Duodenal mucosa (tissue), 2 donors: ENCODE measurements around the gene NUTM2B.
"Not testable (repeated sequence)": the region's sequence is repeated elsewhere in the genome, so short reads cannot be mapped to it uniquely, and the experiment has no call there.

ENCODE experiments used
- H3K27ac ChIP-seq: one replicate; pipeline ENCODE4 v1.7.0; 2013; ENCODE audit warnings: low read depth, low read length
- H3K27me3 ChIP-seq, 2 donors: one replicate each; pipeline ENCODE4 v1.7.0; 2013; ENCODE audit warnings: low read length in 2 of 2, control low read depth in 1 of 2; ENCODE audit not compliant: insufficient read depth in 2 of 2, control insufficient read depth in 1 of 2
- H3K36me3 ChIP-seq, 2 donors: one replicate each; pipeline ENCODE4 v1.7.0; 2013; ENCODE audit warnings: low read length in 2 of 2, control low read depth in 1 of 2; ENCODE audit not compliant: insufficient read depth in 2 of 2, control insufficient read depth in 1 of 2
- H3K4me1 ChIP-seq, 2 donors: one replicate each; pipeline ENCODE4 v1.7.0; 2013; ENCODE audit warnings: low read length in 2 of 2, control low read depth in 1 of 2; ENCODE audit not compliant: insufficient read depth in 2 of 2, control insufficient read depth in 1 of 2
- H3K4me3 ChIP-seq, 2 donors: one replicate each; pipeline ENCODE4 v1.7.0; 2013; ENCODE audit warnings: low read length in 2 of 2, low read depth in 1 of 2
- H3K9ac ChIP-seq, 2 donors: one replicate each; pipeline ENCODE4 v1.7.0; 2013; ENCODE audit warnings: low read length in 2 of 2, low read depth in 1 of 2
- H3K9me3 ChIP-seq, 2 donors: one replicate each; pipeline ENCODE4 v1.7.0; 2013; ENCODE audit warnings: low read length in 2 of 2, control low read depth in 1 of 2; ENCODE audit not compliant: control insufficient read depth in 1 of 2

The NUTM2B gene

GRCh38 chr10:79687406-79688150 is 15.4 kb upstream of the NUTM2B start:
- H3K9ac ChIP-seq, H3K9me3 ChIP-seq: not testable (repeated sequence)

GRCh38 chr10:79688798-79689197 is 14.2 kb upstream of the NUTM2B start:
- not testable (repeated sequence) for H3K27ac ChIP-seq, H3K4me3 ChIP-seq, H3K9me3 ChIP-seq, H3K27me3 ChIP-seq, H3K4me1 ChIP-seq, H3K9ac ChIP-seq, H3K36me3 ChIP-seq

More at GRCh38 chr10:79687406-79688150, 15.4 kb upstream of the NUTM2B start:
- H3K4me3 ChIP-seq, H3K27me3 ChIP-seq, H3K27ac ChIP-seq, H3K36me3 ChIP-seq, H3K4me1 ChIP-seq: not testable (repeated sequence)

- H3K36me3 ChIP-seq, H3K4me1 ChIP-seq, H3K27me3 ChIP-seq, H3K9ac ChIP-seq, H3K4me3 ChIP-seq, H3K9me3 ChIP-seq, H3K27ac ChIP-seq: not testable (repeated sequence)
Observed at GRCh38 chr10:79696596-79696995, 6.4 kb upstream of the NUTM2B start.

GRCh38 chr10:79697141-79697540 is 5.9 kb upstream of the NUTM2B start:
- H3K27ac ChIP-seq, H3K4me1 ChIP-seq, H3K36me3 ChIP-seq, H3K4me3 ChIP-seq, H3K9me3 ChIP-seq, H3K9ac ChIP-seq, H3K27me3 ChIP-seq: not testable (repeated sequence)

DNA sequence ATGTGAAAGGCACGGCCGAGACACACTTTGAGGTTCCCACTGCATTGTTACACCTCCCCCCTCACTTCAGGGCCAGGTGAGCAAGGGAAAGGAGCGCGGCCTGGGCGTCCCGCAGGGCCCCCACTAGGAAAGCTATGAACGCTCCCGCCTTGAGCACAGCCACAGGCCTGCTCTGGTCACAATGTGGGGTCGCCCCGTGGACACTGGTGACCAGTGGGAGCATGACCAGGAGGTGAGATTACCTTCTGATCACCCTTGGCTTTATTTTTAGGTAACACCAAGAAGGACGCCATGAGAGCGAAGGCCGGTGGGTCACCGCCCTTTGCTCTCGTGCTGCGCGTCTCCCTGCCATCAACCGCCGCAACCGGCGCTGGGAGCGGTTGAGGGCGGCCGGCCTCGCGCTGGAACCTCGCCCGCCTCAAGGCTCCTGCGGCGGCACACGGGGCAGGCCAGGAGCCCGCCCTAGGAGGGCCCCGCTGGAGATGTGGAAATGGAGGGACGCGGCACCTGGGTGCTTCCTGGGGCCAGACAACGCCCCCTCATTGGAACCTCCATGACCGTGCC is 2.6 kb upstream of the NUTM2B start:
- H3K4me3 ChIP-seq, H3K36me3 ChIP-seq, H3K4me1 ChIP-seq, H3K27me3 ChIP-seq, H3K27ac ChIP-seq, H3K9me3 ChIP-seq, H3K9ac ChIP-seq: not testable (repeated sequence)

- H3K27ac ChIP-seq, H3K4me3 ChIP-seq, H3K4me1 ChIP-seq, H3K9me3 ChIP-seq, H3K27me3 ChIP-seq, H3K36me3 ChIP-seq, H3K9ac ChIP-seq: not testable (repeated sequence)
Observed at GRCh38 chr10:79707017-79707416, 4.0 kb downstream of the NUTM2B start.

DNA sequence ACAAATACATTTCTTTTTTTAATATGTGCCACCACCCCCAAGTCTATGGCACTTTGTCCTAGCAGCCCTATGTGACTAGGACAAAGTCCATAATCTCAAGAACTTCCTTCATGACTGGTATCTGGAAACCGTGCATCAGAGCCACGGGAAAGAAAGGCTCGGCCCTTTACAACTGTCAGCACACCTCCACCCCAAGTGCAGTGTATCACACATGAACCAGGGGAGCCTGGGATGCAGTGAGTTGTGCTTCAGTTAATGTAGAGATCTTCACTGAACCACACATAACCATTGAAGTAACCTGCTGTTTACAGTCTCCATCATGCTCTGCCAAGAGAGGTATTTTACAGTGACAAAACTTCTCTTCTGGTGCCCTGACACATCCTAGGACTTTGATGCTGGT is 11.9 kb downstream of the NUTM2B start:
- not testable (repeated sequence) for H3K36me3 ChIP-seq, H3K9ac ChIP-seq, H3K4me1 ChIP-seq, H3K27me3 ChIP-seq, H3K4me3 ChIP-seq, H3K27ac ChIP-seq, H3K9me3 ChIP-seq

- not testable (repeated sequence) for H3K4me3 ChIP-seq, H3K27ac ChIP-seq, H3K36me3 ChIP-seq, H3K27me3 ChIP-seq, H3K9me3 ChIP-seq, H3K9ac ChIP-seq, H3K4me1 ChIP-seq
Observed at GRCh38 chr10:79716917-79717579, 14.0 kb downstream of the NUTM2B start.

DNA sequence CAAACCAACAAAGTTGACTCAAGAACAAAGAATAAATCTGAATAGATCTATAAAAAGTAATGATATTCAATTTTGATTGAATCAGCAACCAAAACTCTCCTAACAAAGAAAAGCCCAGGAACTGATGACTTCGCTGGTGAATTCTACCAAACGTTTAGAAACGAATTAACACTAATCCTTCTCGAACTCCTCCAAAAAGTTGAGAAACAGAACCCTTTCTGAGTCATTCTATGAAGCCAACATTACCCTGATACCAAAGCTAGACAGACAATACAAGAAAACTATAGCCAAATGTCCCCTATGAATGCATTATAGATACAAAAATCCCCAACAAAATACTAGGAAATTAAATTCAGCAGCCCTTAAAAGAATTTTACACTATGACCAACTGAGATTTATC is 17.0 kb downstream of the NUTM2B start:
- not testable (repeated sequence) for H3K27ac ChIP-seq, H3K27me3 ChIP-seq, H3K36me3 ChIP-seq, H3K9ac ChIP-seq, H3K9me3 ChIP-seq, H3K4me3 ChIP-seq, H3K4me1 ChIP-seq

- H3K27ac ChIP-seq, H3K9me3 ChIP-seq, H3K4me1 ChIP-seq, H3K36me3 ChIP-seq, H3K27me3 ChIP-seq, H3K4me3 ChIP-seq, H3K9ac ChIP-seq: not testable (repeated sequence)
Observed at GRCh38 chr10:79726620-79727019, 23.6 kb downstream of the NUTM2B start.
